ENCODE data around the gene HIGD1A. TPM values are rescaled to one million over a fixed set of nuclear protein-coding genes. Genes with fewer than 3 reads are reported as not detected.

Gene HIGD1A
- polyA plus RNA-seq, 1 of the 3 experiments (the other 2 are of a cell fraction) = 72.1 TPM

DNA sequence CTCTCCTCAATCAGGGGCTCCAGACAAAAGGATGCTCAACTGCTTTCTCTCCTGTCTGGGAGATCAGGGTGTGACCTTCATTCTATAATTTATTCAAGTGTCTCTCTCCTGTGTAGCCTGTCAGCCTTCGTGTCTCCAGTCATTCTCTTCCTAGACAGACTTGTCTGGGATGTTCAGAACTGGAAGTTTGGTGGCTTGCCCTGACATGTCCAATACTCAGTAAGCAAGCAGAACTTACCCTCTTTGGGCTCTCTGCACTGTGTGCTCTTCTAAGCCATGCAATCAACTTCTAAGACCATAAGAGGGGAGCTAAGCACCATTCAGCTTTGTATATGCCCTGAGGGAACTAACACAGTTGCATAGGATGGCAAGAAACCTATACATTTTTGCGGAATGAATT lies 19.1 kb upstream of the HIGD1A start:
- Histone ChIP-seq H4K20me1 (ENCODE audit: insufficient read depth) (no peaks in the 10 kb centered on the region), H3K9me2 (no peaks in the 10 kb centered on the region), H3K27me3 (ENCODE audit: insufficient read depth) (no peaks in the 10 kb centered on the region; the same call in 1 of the 2 replicates), H3K36me3 (replicated peaks in 1 of 2; ENCODE audit: control insufficient read depth in 1 of 2, insufficient read depth in 2 of 2, low read length in 1 of 2) (no peaks in the 10 kb centered on the region), H3F3A (replicated peaks; ENCODE audit: insufficient read depth) (peaks cover 12% of the 10 kb centered on the region), H3K79me2 (ENCODE audit: insufficient read depth) (no peaks in the 10 kb centered on the region), H3K4me3 (ENCODE audit: low read depth in 2 of 2, low read length in 1 of 2) (no peak overlapping the region), H3K27ac (ENCODE audit: low read depth in 2 of 2, low read length in 1 of 2) (no peak overlapping the region), H3K9me3 (no peaks in the 10 kb centered on the region), H3K9ac (no peak overlapping the region), H2AFZ (ENCODE audit: low read depth) (no peak overlapping the region), H3K4me2 (0 out of 2 replicates have a peak overlapping the region, but pooled peaks have one; percentile 7), H3K4me1 (ENCODE audit: control insufficient read depth in 1 of 2, insufficient read depth in 2 of 2, low read depth in 1 of 2, low read length in 1 of 2) (peaks cover 0 to 11% of the 10 kb centered on the region in 2 experiments; a peak in 2 of 4 replicates)
- no peak for DNase-seq
- 66% methylated on average over 2 of the region's 2 CpGs for WGBS (ENCODE audit: low lambda C conversion rate)
- ChIA-PET CTCF (interaction anchor here (6.3 kb wide), 1 partner anchor 16 kb away, joined by 33 read pairs; no protein-coding TSS in a partner anchor), POLR2A (interaction anchor here (0.7 kb wide), 1 partner anchor 164 kb away, joined by 3 read pairs; no protein-coding TSS in a partner anchor)
- no peak for TF ChIP-seq CTCF (IDR thresholded peaks at IDR 0.05)
- TF ChIP-seq RAD21 (IDR thresholded peaks at IDR 0.05; ENCODE audit: low read length) = no peak
- TF ChIP-seq FOSL2 (IDR thresholded peaks at IDR 0.05; ENCODE audit: borderline replicate concordance, low read depth) = no peak
- TF ChIP-seq IRF3 (IDR thresholded peaks at IDR 0.05; ENCODE audit: low read depth, low read length) = no peak
- TF ChIP-seq JUND (IDR thresholded peaks at IDR 0.05) = no peak
- no peak for TF ChIP-seq FOXJ3 (CRISPR knock-in tag; IDR thresholded peaks at IDR 0.05)
- TF ChIP-seq, protein P1, sequence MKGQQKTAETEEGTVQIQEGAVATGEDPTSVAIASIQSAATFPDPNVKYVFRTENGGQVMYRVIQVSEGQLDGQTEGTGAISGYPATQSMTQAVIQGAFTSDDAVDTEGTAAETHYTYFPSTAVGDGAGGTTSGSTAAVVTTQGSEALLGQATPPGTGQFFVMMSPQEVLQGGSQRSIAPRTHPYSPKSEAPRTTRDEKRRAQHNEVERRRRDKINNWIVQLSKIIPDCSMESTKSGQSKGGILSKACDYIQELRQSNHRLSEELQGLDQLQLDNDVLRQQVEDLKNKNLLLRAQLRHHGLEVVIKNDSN (IDR thresholded peaks at IDR 0.05; ENCODE audit: borderline replicate concordance, low read depth) = no peak
- TF ChIP-seq TCF12 (IDR thresholded peaks at IDR 0.05) = no peak
- TF ChIP-seq RXRA (IDR thresholded peaks at IDR 0.05; ENCODE audit: borderline replicate concordance, low read depth) = no peak
- TF ChIP-seq, protein P2, sequence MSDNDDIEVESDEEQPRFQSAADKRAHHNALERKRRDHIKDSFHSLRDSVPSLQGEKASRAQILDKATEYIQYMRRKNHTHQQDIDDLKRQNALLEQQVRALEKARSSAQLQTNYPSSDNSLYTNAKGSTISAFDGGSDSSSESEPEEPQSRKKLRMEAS (IDR thresholded peaks at IDR 0.05; ENCODE audit: low read depth) = no peak
- no peak for TF ChIP-seq ZBTB33 (IDR thresholded peaks at IDR 0.05; ENCODE audit: borderline replicate concordance, low read depth)
- no peak for TF ChIP-seq MEF2A (IDR thresholded peaks at IDR 0.05; ENCODE audit: borderline replicate concordance, low read depth)
- TF ChIP-seq CHD2 (IDR thresholded peaks at IDR 0.05; ENCODE audit: low read length, partially characterized antibody) = no peak
- TF ChIP-seq GABPA (IDR thresholded peaks at IDR 0.05; ENCODE audit: low read depth) = no peak
- TF ChIP-seq FOXM1 (IDR thresholded peaks at IDR 0.05; ENCODE audit: low read depth) = no peak
- no peak for TF ChIP-seq RCOR1 (IDR thresholded peaks at IDR 0.05; ENCODE audit: low read length)
- TF ChIP-seq, protein P3, sequence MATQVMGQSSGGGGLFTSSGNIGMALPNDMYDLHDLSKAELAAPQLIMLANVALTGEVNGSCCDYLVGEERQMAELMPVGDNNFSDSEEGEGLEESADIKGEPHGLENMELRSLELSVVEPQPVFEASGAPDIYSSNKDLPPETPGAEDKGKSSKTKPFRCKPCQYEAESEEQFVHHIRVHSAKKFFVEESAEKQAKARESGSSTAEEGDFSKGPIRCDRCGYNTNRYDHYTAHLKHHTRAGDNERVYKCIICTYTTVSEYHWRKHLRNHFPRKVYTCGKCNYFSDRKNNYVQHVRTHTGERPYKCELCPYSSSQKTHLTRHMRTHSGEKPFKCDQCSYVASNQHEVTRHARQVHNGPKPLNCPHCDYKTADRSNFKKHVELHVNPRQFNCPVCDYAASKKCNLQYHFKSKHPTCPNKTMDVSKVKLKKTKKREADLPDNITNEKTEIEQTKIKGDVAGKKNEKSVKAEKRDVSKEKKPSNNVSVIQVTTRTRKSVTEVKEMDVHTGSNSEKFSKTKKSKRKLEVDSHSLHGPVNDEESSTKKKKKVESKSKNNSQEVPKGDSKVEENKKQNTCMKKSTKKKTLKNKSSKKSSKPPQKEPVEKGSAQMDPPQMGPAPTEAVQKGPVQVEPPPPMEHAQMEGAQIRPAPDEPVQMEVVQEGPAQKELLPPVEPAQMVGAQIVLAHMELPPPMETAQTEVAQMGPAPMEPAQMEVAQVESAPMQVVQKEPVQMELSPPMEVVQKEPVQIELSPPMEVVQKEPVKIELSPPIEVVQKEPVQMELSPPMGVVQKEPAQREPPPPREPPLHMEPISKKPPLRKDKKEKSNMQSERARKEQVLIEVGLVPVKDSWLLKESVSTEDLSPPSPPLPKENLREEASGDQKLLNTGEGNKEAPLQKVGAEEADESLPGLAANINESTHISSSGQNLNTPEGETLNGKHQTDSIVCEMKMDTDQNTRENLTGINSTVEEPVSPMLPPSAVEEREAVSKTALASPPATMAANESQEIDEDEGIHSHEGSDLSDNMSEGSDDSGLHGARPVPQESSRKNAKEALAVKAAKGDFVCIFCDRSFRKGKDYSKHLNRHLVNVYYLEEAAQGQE (IDR thresholded peaks at IDR 0.05; ENCODE audit: low read depth, low read length) = no peak

Measured in SK-N-SH (cell line).